ENCODE data around the gene TENM3.

DNA sequence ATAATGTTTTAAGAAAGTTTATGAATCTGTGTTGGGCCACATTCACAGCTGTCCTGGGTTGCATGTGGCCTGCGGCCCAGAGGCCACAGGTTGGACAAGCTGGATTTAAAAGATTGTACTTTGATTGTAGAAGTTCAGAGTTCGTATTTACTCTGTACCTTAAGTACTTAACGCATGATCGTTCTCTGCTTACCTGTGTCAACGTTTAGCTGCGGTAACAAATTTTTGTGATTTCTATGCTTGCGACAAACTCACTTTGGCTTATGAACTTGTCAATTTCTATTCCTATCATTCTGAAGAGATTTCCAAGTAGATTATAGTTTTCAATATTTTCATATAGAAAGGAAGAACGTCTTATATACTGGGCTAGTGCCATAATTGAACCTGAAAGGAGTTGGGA lies 285.6 kb downstream of the TENM3 start:
- TF ChIP-seq, protein P1, sequence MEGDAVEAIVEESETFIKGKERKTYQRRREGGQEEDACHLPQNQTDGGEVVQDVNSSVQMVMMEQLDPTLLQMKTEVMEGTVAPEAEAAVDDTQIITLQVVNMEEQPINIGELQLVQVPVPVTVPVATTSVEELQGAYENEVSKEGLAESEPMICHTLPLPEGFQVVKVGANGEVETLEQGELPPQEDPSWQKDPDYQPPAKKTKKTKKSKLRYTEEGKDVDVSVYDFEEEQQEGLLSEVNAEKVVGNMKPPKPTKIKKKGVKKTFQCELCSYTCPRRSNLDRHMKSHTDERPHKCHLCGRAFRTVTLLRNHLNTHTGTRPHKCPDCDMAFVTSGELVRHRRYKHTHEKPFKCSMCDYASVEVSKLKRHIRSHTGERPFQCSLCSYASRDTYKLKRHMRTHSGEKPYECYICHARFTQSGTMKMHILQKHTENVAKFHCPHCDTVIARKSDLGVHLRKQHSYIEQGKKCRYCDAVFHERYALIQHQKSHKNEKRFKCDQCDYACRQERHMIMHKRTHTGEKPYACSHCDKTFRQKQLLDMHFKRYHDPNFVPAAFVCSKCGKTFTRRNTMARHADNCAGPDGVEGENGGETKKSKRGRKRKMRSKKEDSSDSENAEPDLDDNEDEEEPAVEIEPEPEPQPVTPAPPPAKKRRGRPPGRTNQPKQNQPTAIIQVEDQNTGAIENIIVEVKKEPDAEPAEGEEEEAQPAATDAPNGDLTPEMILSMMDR (IDR thresholded peaks at IDR 0.05), result no peak
- no peak for TF ChIP-seq POLR2AphosphoS5 (IDR thresholded peaks at IDR 0.05)
